Measurements from ENCODE around the gene KIRREL3. TPM values are rescaled to one million over a fixed set of nuclear protein-coding genes. Genes with fewer than 3 reads are reported as not detected.

Gene KIRREL3
- total and polyA plus RNA-seq, 2 of the 4 experiments (the other 2 are of a cell fraction), result 10.9 to 15.9 TPM

- H2AK9ac ChIP-seq (replicated peaks; ENCODE audit: low read depth, low read length, poor library complexity), result no peak overlapping the region
- no peak overlapping the region for H2AFZ ChIP-seq (replicated peaks; ENCODE audit: low read length, poor library complexity)
- POLR2A ChIA-PET (ENCODE audit: unreplicated experiment), result no interaction called here
- peak overlapping the region; percentile 33; the same call in 1 of the 2 replicates for H3K14ac ChIP-seq (replicated peaks; ENCODE audit: low read depth, low read length)
- H4K5ac ChIP-seq (ENCODE audit: low read depth, low read length), result no peak overlapping the region
- no peak overlapping the region for H3K56ac ChIP-seq (ENCODE audit: extremely low read depth, insufficient read depth, low read length)
- H3K18ac ChIP-seq (ENCODE audit: low read depth, low read length), result no peak overlapping the region
- in situ Hi-C loops (cut with MboI; ENCODE audit: low sequenced_read_pairs) (no loop called here), dilution Hi-C loops (cut with HindIII; ENCODE audit: low sequenced_read_pairs, unreplicated experiment) (no loop called here), intact Hi-C loops (cut with micrococcal nuclease) (no loop called here)
- no peak overlapping the region for H2BK120ac ChIP-seq (ENCODE audit: low read depth, low read length)
- BruUV-seq (replicated peaks), result no TSS peak
- no peak overlapping the region for H2BK5ac ChIP-seq (ENCODE audit: low read depth, low read length, poor library complexity, severe bottlenecking)
- no peak overlapping the region for H3K4me2 ChIP-seq (ENCODE audit: low read depth, low read length)
- H3K9me3 ChIP-seq (ENCODE audit: control insufficient read depth, insufficient read depth, low read length), result no peaks in the 10 kb centered on the region
- no peak overlapping the region for H3K4ac ChIP-seq (ENCODE audit: low read depth, low read length)
- no peak overlapping the region for H2BK20ac ChIP-seq (ENCODE audit: low read depth, low read length)
- no peak overlapping the region for H3K23ac ChIP-seq (ENCODE audit: low read depth, low read length)
- no peak for ATAC-seq (ENCODE audit: low read depth)
- no peak overlapping the region for H4K8ac ChIP-seq (ENCODE audit: low read depth in 2 of 2, low read length in 2 of 2)
- no peak overlapping the region for H4K91ac ChIP-seq (ENCODE audit: insufficient read depth, low read depth, low read length)
- no peaks in the 10 kb centered on the region for H4K20me1 ChIP-seq (ENCODE audit: insufficient read depth, low read length)
- 66% methylated on average over 5 of the region's 16 CpGs; no CpG with 5 or more reads in 1 of the 2 experiments for WGBS, 2 experiments (ENCODE audit: extremely low coverage in 2 of 2, insufficient read length in 1 of 2)
- no peak overlapping the region for H3K27ac ChIP-seq (ENCODE audit: insufficient read depth, low read length)
- CTCF ChIA-PET, result no interaction called here
- H3K9me1 ChIP-seq (ENCODE audit: insufficient read depth, low read length), result peaks cover 20% of the 10 kb centered on the region; the same call in 1 of the 2 replicates
- no peak overlapping the region for H3K9ac ChIP-seq (ENCODE audit: low read depth, low read length)
- peaks cover 9% of the 10 kb centered on the region for H3K4me1 ChIP-seq (ENCODE audit: control insufficient read depth, insufficient read depth, low read length)
- TF ChIP-seq USF2 (IDR thresholded peaks at IDR 0.05; ENCODE audit: low read depth, low read length), result no peak
- TF ChIP-seq FOS (IDR thresholded peaks at IDR 0.05; ENCODE audit: low read depth, low read length), result no peak
- no peak for TF ChIP-seq CEBPB (IDR thresholded peaks at IDR 0.05; ENCODE audit: low read depth, low read length)
- no peak for TF ChIP-seq BHLHE40 (IDR thresholded peaks at IDR 0.05; ENCODE audit: low read depth, low read length)
- TF ChIP-seq, protein P1, sequence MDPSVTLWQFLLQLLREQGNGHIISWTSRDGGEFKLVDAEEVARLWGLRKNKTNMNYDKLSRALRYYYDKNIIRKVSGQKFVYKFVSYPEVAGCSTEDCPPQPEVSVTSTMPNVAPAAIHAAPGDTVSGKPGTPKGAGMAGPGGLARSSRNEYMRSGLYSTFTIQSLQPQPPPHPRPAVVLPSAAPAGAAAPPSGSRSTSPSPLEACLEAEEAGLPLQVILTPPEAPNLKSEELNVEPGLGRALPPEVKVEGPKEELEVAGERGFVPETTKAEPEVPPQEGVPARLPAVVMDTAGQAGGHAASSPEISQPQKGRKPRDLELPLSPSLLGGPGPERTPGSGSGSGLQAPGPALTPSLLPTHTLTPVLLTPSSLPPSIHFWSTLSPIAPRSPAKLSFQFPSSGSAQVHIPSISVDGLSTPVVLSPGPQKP (IDR thresholded peaks at IDR 0.05; ENCODE audit: borderline replicate concordance, low read depth, low read length), result no peak
- TF ChIP-seq, protein P2, sequence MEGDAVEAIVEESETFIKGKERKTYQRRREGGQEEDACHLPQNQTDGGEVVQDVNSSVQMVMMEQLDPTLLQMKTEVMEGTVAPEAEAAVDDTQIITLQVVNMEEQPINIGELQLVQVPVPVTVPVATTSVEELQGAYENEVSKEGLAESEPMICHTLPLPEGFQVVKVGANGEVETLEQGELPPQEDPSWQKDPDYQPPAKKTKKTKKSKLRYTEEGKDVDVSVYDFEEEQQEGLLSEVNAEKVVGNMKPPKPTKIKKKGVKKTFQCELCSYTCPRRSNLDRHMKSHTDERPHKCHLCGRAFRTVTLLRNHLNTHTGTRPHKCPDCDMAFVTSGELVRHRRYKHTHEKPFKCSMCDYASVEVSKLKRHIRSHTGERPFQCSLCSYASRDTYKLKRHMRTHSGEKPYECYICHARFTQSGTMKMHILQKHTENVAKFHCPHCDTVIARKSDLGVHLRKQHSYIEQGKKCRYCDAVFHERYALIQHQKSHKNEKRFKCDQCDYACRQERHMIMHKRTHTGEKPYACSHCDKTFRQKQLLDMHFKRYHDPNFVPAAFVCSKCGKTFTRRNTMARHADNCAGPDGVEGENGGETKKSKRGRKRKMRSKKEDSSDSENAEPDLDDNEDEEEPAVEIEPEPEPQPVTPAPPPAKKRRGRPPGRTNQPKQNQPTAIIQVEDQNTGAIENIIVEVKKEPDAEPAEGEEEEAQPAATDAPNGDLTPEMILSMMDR (conservative IDR thresholded peaks at IDR 0.05; ENCODE audit: low read depth, low read length), result no peak
- no peak for TF ChIP-seq CHD1 (IDR thresholded peaks at IDR 0.05; ENCODE audit: low read depth, low read length)
- TF ChIP-seq POLR2A (IDR thresholded peaks at IDR 0.05; ENCODE audit: low read depth, low read length), result no peak
- TF ChIP-seq RFX5 (IDR thresholded peaks at IDR 0.05; ENCODE audit: low read depth, low read length), result no peak
- TF ChIP-seq SMC3 (IDR thresholded peaks at IDR 0.05; ENCODE audit: low read depth, low read length), result no peak
- TF ChIP-seq MAZ (IDR thresholded peaks at IDR 0.05; ENCODE audit: borderline replicate concordance, low read depth, low read length), result no peak
- no peak for TF ChIP-seq RCOR1 (IDR thresholded peaks at IDR 0.05; ENCODE audit: insufficient replicate concordance, low read length)
- no peak for TF ChIP-seq RAD21 (IDR thresholded peaks at IDR 0.05; ENCODE audit: low read length)
- TF ChIP-seq MXI1 (IDR thresholded peaks at IDR 0.05; ENCODE audit: borderline replicate concordance, low read depth, low read length), result no peak
- peaks cover 0 to 8% of the 10 kb centered on the region in 2 experiments; a peak in 1 of 4 replicates for H3K79me1 ChIP-seq (ENCODE audit: low read depth in 1 of 2, low read length in 2 of 2)
- no peaks in the 10 kb centered on the region for H3K36me3 ChIP-seq (ENCODE audit: control insufficient read depth, insufficient read depth, low read length)
- no peak overlapping the region for H3K4me3 ChIP-seq (ENCODE audit: insufficient read depth, low read depth, low read length)
- H2BK15ac ChIP-seq (ENCODE audit: low read depth, low read length), result no peak overlapping the region
- H2AK5ac ChIP-seq (ENCODE audit: low read depth, low read length), result no peak overlapping the region
- H3K27me3 ChIP-seq (ENCODE audit: control insufficient read depth, insufficient read depth, low read length), result no peaks in the 10 kb centered on the region
- DNase-seq, result no peak
These were observed 411.7 kb downstream of the KIRREL3 start for GRCh38 chr11:126588630-126589491.

Measured in IMR-90 (cell line).